OCI-LY7 (cell line): ENCODE data around the gene CD86.

Experiments used
- EZH2phosphoT487 ChIP-seq: fragments of 200-600 bp; sonication (generic); IDR thresholded peaks from 2 replicates; pipeline ENCODE4 v1.6.1; 2018; ENCODE audit warnings: low read depth, borderline replicate concordance, mild to moderate bottlenecking, mixed run types, antibody characterized with exemption, low read length, moderate library complexity, mixed read lengths
- TF ChIP-seq, protein P1 (sequence below): fragments of 200-600 bp; sonication (generic); conservative IDR thresholded peaks from 2 replicates; pipeline ENCODE4 v1.5.1; 2014; ENCODE audit warnings: mild to moderate bottlenecking, antibody characterized with exemption, low read length, moderate library complexity, mixed read lengths

DNA sequence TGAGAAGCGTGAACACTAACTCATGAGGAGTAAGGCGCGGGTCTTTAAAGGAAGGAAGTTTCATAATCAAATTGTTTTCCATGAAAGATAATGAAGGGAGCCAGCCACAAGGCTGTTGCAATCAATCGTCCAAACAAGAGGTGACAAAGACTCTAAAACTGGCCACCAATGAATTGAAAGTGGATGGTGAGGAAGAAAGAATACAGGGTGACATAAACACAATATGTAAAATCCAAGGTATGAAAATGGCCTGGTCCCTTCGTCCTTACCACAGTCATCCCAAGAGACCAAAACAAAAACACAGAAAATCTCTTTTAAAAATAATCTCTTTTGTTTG lies 12.0 kb downstream of the CD86 start:
- TF ChIP-seq, protein P1, sequence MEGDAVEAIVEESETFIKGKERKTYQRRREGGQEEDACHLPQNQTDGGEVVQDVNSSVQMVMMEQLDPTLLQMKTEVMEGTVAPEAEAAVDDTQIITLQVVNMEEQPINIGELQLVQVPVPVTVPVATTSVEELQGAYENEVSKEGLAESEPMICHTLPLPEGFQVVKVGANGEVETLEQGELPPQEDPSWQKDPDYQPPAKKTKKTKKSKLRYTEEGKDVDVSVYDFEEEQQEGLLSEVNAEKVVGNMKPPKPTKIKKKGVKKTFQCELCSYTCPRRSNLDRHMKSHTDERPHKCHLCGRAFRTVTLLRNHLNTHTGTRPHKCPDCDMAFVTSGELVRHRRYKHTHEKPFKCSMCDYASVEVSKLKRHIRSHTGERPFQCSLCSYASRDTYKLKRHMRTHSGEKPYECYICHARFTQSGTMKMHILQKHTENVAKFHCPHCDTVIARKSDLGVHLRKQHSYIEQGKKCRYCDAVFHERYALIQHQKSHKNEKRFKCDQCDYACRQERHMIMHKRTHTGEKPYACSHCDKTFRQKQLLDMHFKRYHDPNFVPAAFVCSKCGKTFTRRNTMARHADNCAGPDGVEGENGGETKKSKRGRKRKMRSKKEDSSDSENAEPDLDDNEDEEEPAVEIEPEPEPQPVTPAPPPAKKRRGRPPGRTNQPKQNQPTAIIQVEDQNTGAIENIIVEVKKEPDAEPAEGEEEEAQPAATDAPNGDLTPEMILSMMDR, result no peak
- no peak for TF ChIP-seq EZH2phosphoT487
